ENCODE data around the gene EEF2K.
A peak's percentile ranks its signal among the peaks of the same experiment; 100 is the strongest.

EEF2K gene

DNA sequence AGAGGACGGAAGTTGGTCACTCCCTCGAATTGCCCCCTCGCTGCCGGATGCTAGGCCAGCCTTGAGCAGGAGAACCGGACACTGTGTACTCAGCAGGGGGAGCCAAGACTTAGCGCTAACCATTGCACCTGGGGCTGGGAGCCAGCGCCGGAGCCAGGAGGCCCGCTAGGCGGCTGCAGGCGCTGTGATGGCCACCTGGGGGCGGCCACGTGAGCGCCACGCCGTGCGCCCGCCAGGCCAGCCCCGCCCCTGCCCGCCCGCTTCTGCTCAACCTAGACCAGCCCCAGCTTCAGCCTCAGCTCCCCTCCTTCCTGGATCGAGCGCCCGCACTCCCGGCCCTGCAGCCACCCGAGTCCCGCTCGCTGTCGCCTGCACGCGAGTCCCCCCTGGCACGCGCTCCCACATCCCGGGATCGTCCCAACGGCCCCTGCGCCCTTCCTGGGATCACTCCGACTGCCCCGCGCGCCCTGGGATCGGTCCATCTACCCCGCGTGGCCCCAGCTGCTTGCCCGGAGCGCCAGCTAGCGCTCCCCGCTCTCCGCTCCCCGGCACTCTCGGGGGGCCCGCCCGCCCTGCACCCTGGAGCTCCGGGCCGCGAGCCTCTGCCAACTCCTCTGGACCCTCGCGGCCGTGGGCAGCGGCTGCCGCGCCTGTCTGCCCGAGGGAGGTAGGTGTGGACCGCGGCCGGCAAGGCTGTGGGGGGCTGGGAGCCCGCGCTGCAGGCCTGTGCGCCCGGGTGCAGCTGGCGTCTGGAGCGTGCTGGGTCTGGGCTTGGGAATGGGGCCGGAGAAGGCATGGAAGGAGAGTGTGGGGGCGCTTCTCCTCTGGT, at the start of gene EEF2K:
Gene EEF2K, plus strand, starts transcription at position 266 of the 829 bp plus-strand sequence. CDS start 19,452 bp downstream, outside the sequence.
- peak; percentile 58 for TF ChIP-seq CTCF (conservative IDR thresholded peaks at IDR 0.05; ENCODE audit: low read depth, low read length)
- DNase-seq (ENCODE audit: low read depth): peak; percentile 88
- peak within 1 kb of the TSS; percentile 77 for H3K4me3 ChIP-seq (ENCODE audit: low read length)

- TF ChIP-seq CTCF (conservative IDR thresholded peaks at IDR 0.05; ENCODE audit: low read depth, low read length): no peak
- no peak overlapping the region for H3K4me3 ChIP-seq (ENCODE audit: low read length)
- DNase-seq (ENCODE audit: low read depth): no peak
Measured at GRCh38 chr16:22161401-22161800, 44.7 kb upstream of the EEF2K start.

GRCh38 chr16:22161999-22162655, 44.0 kb upstream of the EEF2K start, which contains the start of gene SDR42E2:
TSS of gene SDR42E2 (plus strand) at chr16:22162506. CDS start at chr16:22165583, 3,077 bp downstream.
- DNase-seq (ENCODE audit: low read depth): no peak
- TF ChIP-seq CTCF (conservative IDR thresholded peaks at IDR 0.05; ENCODE audit: low read depth, low read length): no peak
- no peak within 1 kb of the TSS for H3K4me3 ChIP-seq (ENCODE audit: low read length)

- no peak overlapping the region for H3K4me3 ChIP-seq (ENCODE audit: low read length)
- TF ChIP-seq CTCF (conservative IDR thresholded peaks at IDR 0.05; ENCODE audit: low read depth, low read length): no peak
- no peak for DNase-seq (ENCODE audit: low read depth)
Measured at GRCh38 chr16:22162656-22163009, 43.4 kb upstream of the EEF2K start.

- DNase-seq (ENCODE audit: low read depth): no peak
- TF ChIP-seq CTCF (conservative IDR thresholded peaks at IDR 0.05; ENCODE audit: low read depth, low read length): no peak
- no peak overlapping the region for H3K4me3 ChIP-seq (ENCODE audit: low read length)
Measured at GRCh38 chr16:22163806-22164205, 42.3 kb upstream of the EEF2K start.

- TF ChIP-seq CTCF (conservative IDR thresholded peaks at IDR 0.05; ENCODE audit: low read depth, low read length): no peak
Measured at GRCh38 chr16:22164482-22164881, 41.6 kb upstream of the EEF2K start.

More at GRCh38 chr16:22164482-22164881, 41.6 kb upstream of the EEF2K start:
- H3K4me3 ChIP-seq (ENCODE audit: low read length): no peak overlapping the region
- DNase-seq (ENCODE audit: low read depth): no peak
